CD4-positive, alpha-beta T cell treated with Interleukin-12 subunit alpha and Interleukin-12 subunit beta, for 1 hour (primary cell): Measurements from ENCODE around the gene IL20.

Experiments
- DNase-seq: peaks from one replicate; pipeline ENCODE4 v3.0.0-alpha.2; 2020

Gene IL20

DNA sequence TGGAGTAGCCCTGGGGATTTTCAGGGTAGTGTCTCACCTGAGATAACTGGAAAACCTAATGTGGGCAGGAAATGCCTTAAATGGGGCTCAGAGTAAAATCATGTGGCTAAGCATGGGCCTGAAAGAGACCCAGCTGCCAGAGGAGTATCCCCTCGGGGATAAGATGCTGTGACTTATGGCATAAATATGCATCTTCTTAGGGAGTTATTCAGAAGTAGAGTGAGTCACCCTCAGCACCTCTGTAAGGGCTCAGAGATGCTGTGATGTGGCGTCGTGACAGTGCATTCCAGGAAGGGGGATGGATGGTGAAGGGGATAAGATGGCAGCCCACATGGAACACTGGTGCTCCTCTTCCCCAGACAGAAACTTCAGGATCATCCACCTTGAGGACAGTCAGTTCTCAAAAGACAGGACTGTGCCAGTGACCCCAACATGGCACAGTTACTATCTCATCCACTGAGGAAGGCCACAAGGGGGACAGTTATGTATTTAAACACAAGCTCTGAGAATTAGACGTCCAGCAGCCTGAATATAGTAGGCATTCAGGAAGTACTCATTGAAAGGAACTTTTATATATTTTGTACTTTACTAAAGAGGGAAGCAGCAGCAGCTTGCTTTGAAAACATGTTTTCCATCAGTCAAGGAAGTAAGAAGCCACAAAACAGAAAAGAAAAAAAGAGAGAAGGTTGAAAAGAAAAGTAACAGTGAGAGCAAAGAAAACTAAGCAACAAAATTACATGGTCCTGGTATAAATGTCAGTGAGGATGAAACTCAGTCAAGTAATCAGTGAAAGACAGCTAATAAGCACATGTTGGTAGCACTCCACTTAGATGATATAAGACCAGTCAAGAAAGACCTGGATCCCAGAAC lies 40.1 kb downstream of the IL20 start:
- DNase-seq, result no peak

- DNase-seq, result no peak
Observed at GRCh38 chr1:206907304-206907991, 42.0 kb downstream of the IL20 start.

DNA sequence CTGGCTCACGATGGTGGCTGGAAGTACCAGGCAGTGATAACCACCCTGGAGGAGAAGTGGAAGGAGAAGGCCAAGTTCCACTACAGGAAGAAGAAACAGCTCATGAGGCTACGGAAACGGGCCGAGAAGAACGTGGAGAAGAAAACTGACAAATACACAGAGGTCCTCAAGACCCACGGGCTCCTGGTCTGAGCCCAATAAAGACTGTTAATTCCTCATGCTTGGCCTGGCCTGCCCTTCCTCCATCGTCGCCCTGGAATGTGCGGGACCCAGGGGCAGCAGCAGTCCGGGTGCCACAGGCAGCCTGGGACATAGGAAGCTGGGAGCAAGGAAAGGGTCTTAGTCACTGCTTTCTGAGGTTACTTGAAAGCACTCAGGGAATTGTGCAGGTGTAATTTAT lies 42.6 kb downstream of the IL20 start:
- DNase-seq, result no peak

DNA sequence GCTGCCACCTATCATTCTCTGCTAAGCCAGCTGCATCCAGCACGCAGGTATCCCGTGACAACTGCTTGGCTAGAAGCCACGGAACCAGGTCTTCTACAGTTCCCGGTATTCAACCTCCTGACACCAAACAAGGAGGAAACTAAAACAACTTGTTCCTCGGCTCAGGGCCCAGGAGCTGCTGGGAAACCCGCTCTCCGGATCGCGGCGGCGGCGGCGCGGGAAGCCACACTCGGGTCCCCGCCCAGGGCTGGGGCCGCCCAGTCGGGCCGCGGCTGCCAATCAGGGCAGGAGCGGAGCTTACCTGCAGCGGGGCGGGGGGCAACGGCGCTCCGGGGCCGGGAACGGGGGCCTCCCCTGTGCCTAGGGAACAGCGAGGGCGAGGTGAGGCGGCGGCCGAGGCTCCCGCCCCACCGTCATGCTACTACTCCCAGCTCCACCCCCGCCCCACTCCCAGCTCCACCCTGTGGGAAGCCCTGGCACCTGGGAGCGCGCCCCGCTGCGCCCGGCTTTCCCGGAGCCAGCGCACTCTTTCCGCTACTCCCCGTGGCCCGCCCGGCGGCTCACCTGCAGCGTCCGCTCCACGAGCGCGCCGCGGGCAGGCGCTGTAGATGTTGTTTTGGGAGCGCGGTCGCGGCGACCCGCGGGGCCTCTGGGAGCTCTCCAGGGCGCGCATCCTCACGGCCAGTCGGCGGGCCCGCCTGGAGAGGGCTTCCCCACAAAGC lies 43.9 kb downstream of the IL20 start:
- peak; percentile 48 for DNase-seq

DNA sequence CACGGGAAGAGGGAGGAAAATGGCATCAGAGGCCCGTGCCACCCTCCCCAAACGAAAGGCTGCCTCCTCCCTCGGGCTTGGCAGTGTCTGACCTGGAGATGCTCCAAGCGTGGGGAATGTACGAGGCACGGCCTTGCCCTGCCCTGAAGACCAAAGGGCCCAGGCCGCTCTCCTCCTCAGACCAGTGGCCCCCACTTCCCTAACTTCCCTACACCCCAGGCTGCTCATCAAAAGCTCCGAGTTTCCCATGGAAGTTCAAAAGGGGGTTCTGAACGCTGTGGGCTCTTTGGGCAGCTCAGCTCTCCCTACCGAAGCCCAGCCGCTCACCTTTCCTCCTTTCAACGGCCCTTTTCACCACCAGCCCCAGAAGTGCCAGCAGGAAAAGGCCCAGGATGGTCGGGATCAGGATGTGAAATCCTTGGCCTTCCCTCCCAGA lies 44.5 kb downstream of the IL20 start:
- DNase-seq, result no peak

DNA sequence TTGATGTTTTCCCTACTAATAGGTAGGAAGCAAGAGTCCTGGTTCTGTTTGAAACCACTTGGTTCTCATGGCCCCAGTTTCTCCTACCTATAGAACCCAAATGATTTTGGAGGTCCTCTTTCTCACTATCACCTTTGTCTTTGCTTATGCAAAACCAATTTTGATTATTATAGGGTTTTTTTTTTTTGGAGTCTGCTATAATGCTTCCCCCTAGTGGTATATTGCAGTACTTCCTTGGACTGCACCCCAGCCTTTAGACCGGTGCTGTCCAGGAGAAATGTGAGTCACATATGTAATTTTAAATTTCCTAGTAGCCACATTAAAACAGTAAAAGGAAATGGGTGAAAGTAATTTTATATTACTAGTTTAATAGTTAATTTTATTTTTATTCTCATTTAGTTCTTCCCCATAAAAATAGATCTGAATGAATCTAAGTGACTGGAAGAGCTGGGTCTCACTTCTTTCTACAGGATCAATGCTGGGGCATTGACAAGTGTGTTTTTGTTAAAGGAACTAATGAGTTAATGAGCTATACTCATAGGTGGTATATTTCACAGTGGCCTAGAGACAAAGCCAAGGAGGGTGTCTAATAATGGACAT lies 45.7 kb downstream of the IL20 start:
- DNase-seq, result peak; percentile 69

GRCh38 chr1:206912445-206913095 lies 47.1 kb downstream of the IL20 start:
- peak; percentile 79 for DNase-seq

- DNase-seq, result no peak
Observed at GRCh38 chr1:206913766-206914537, 48.5 kb downstream of the IL20 start.

DNA sequence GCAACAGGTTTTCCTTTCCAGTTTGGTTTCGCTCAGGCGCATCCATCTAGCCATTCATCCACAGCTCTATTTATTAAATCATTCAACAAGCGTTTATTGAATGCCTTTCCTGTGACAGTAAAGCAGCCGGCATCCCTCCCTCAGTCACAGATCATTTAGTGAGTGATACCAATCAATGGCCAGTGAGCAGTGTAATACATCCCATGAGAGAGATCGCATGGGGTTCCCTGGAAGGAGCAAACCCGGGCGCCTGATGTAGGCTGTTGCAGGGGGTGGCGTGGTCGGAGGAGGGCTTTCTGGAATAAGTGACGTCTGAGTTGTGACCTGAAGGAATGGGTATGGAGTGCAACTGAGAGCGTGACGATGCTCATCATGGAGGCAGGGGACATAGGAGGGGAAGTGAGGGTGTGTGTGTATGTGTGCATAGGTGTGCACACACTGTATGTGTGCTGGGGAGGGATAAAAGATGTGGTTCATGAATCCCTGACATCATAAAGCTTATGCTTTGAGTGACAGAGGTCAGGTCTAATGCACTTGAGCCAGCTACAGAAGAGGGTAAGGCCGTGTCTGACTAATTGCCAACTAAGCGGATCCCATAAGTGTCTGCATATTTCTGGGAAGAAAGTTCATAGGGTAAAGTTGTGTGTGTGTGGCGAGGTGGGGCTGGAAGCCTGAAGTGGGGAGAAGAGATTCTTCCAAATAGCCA lies 49.8 kb downstream of the IL20 start:
- no peak for DNase-seq

DNA sequence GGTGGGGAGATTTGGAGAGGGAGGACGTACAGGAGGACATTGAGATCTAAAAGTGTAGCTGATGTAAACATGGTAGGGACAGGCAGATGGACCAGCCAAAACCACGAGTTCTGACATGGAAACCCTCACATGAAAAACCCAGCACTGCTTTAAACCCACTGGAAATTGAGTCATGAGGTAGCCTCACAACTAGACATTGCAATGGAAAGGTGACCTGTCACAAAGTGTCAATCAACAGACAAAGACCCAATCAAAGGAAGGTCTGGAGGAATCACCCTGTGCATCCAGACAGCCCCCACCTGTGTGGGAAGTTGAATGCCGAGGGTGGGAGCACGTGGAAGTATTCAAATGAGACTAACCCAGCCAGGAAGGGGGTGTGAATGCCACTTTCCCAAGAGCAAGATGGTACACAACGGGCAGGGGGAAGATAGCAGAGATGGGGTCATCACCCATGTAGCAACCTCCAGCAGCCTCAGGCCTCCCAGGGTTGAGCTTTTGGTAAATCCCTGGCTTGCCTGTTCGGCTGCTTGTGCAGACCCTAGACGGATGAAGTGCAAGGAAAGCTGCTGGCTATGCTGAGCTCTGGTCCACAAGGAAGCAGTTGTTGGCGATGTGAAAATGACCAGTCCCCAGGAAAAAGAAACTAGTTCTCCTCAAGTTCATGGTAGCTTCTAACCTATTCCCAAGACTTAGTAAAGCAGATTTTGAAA lies 50.7 kb downstream of the IL20 start:
- no peak for DNase-seq

GRCh38 chr1:206918076-206918475 lies 52.7 kb downstream of the IL20 start:
- DNase-seq, result no peak
